Measurements from ENCODE around the gene SVOP.
A peak's percentile ranks its signal among the peaks of the same experiment; 100 is the strongest.
"Not testable (repeated sequence)": the region's sequence is repeated elsewhere in the genome, so short reads cannot be mapped to it uniquely, and the experiment has no call there.

The SVOP gene

DNA sequence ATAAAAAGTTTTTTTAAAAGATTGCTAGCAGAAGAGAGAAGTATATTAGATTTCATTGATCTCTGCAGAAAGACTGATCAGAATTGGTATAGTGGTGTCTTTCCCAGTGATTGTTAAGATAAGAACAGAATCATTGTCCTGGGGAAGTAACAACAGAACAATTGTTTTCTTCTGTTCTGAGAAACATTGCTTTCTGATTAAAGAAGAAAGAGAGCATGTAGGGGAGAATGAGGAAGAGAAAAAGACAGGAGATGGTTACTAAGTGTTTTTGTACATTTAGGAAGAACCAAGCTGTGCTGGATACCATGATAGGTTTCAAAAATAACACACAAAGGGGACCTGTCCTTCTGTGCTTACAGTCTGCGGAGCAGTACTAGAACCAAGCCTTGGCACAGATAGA, 36.5 kb upstream of the SVOP start:
- no peak for DNase-seq (ENCODE audit: low spot score)
- no peak overlapping the region for H3K27ac ChIP-seq
- ChIA-PET CTCF (interaction anchor here (0.8 kb wide), 1 partner anchor 13 kb away, joined by 5 read pairs; no protein-coding TSS in a partner anchor), POLR2A (ENCODE audit: low non-redundant PET) (no interaction called here)
- no peak for TF ChIP-seq CTCF (conservative IDR thresholded peaks at IDR 0.05; ENCODE audit: low read depth)

DNA sequence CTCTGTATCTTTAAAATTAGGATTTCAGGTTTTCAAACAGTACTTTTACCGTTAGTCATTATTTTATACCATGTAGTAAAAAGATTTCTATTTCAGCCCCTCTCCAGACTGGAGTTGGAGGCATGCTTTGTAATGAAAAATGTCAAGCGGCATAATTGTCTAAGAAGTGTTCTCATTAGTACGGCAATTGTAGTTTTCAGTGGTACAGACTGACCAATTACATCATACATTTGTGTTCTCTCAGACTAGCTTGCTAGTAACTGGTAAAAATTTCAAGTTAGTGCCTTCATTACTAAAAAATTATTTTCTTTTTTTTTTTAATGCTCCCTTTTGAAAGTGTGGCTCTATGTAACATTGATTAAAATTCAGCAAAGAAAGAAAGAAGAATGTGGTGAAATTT, 36.0 kb upstream of the SVOP start:
- no peak for TF ChIP-seq CTCF (conservative IDR thresholded peaks at IDR 0.05; ENCODE audit: low read depth)
- CTCF ChIA-PET: interaction anchor here (0.8 kb wide), 1 partner anchor 14 kb away, joined by 5 read pairs; no protein-coding TSS in a partner anchor
- DNase-seq (ENCODE audit: low spot score): no peak
- POLR2A ChIA-PET (ENCODE audit: low non-redundant PET): no interaction called here
- H3K27ac ChIP-seq: no peak overlapping the region

DNA sequence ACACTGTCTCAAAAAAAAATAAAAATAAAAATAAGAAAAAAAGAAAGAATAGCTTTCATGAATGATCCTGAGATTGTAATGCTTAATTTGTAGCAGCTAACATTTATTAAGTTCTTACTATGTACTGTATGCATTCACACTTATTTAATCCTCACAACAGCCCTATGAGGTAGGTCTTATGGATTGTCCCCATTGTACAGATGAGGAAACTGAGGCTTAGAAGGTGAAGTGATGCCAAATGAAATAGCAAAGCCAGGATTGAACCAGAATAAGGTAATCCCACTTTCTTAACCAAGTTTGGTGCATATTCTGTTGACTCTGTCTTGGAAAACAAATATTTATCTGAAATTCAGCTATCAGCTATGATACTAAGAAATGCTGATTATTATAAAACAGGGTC, 33.7 kb upstream of the SVOP start:
- no peak overlapping the region for H3K27ac ChIP-seq
- no peak for TF ChIP-seq CTCF (conservative IDR thresholded peaks at IDR 0.05; ENCODE audit: low read depth)
- no peak for DNase-seq (ENCODE audit: low spot score)
- ChIA-PET POLR2A (ENCODE audit: low non-redundant PET) (no interaction called here), CTCF (no interaction called here)

- DNase-seq (ENCODE audit: low spot score); H3K27ac ChIP-seq; POLR2A ChIA-PET (ENCODE audit: low non-redundant PET); CTCF ChIA-PET: not testable (repeated sequence)
These were observed 33.3 kb upstream of the SVOP start for GRCh38 chr12:109054124-109054513.

DNA sequence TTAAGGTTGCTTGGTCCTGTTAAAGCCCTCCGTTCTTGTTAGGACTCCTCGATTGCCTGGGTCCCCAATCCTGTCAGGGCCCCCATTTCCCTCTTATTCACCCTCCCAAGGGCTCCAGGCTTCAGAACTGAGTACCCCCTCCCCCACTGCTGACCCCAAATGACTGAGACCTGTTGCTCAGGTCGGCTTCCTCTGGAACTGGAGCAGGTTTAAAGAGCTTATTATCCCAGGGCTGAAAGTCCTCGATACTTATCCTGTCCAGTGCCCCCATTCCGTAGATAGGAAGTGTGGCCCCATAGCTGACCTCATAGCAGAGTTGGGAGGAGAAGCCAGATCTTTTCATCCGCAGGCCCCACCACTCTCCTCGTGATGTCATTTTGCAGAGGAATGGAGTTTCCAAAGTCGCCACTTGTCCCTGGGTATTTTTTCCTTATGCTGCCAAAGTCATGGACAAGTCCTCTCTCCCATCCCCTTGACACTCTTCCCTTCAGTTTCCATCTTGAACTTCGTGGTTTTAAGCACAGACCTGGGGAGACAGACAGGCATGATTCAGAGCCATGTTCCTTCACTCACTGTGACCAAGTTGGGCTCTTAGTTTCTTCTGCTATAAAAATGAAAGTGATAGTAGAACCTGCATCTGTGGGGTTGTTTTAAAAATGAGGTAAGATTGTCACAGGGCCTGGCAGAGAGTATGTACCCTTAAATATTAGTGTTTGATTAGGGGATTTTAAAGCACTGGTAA, 32.7 kb upstream of the SVOP start:
- CTCF ChIA-PET: interaction anchor here (0.7 to 0.9 kb wide), 2 partner anchors 261 to 375 kb away, joined by 3 to 4 read pairs; no protein-coding TSS in a partner anchor
- peak overlapping the region; percentile 77 for H3K27ac ChIP-seq
- DNase-seq (ENCODE audit: low spot score): peak; percentile 2
- POLR2A ChIA-PET (ENCODE audit: low non-redundant PET): no interaction called here
- TF ChIP-seq CTCF (conservative IDR thresholded peaks at IDR 0.05; ENCODE audit: low read depth): no peak

GRCh38 chr12:109052414-109053323, 31.8 kb upstream of the SVOP start, which contains the start of gene USP30:
Gene USP30 (plus strand): TSS chr12:109052576. CDS start chr12:109052679, 103 bp downstream.
- CTCF ChIA-PET: interaction anchor here (0.5 to 0.9 kb wide), 3 partner anchors 24 to 376 kb away, joined by 3 to 4 read pairs (median 3); no protein-coding TSS in a partner anchor
- H3K27ac ChIP-seq: peak within 1 kb of the TSS; percentile 77
- POLR2A ChIA-PET (ENCODE audit: low non-redundant PET): no interaction called here
- DNase-seq (ENCODE audit: low spot score): peak; percentile 94
- TF ChIP-seq CTCF (conservative IDR thresholded peaks at IDR 0.05; ENCODE audit: low read depth): no peak

All from RWPE1 (cell line).